Body of pancreas (tissue), 4 donors: ENCODE results near the gene HRH3.

Source experiments
- POLR2A ChIP-seq, 3 donors: fragments of 450-650 bp; IDR thresholded peaks; one replicate each; pipeline ENCODE4 v1.6.1; 2016; ENCODE audit warnings: antibody characterized with exemption in 3 of 3, mild to moderate bottlenecking in 2 of 3
- TF ChIP-seq, protein P1 (sequence below), 7 experiments: fragments of 450-650 bp in 4 of 7; fragments of 200-600 bp in 3 of 7; sonication (generic) in 3 of 7; IDR thresholded peaks; one replicate each; pipeline ENCODE4 v1.5.1; 2016 to 2019; ENCODE audit warnings: antibody characterized with exemption in 7 of 7

GRCh38 chr20:62212299-62212698 lies 7.8 kb downstream of the HRH3 start:
- TF ChIP-seq, protein P1, sequence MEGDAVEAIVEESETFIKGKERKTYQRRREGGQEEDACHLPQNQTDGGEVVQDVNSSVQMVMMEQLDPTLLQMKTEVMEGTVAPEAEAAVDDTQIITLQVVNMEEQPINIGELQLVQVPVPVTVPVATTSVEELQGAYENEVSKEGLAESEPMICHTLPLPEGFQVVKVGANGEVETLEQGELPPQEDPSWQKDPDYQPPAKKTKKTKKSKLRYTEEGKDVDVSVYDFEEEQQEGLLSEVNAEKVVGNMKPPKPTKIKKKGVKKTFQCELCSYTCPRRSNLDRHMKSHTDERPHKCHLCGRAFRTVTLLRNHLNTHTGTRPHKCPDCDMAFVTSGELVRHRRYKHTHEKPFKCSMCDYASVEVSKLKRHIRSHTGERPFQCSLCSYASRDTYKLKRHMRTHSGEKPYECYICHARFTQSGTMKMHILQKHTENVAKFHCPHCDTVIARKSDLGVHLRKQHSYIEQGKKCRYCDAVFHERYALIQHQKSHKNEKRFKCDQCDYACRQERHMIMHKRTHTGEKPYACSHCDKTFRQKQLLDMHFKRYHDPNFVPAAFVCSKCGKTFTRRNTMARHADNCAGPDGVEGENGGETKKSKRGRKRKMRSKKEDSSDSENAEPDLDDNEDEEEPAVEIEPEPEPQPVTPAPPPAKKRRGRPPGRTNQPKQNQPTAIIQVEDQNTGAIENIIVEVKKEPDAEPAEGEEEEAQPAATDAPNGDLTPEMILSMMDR (IDR thresholded peaks at IDR 0.05): no peak
- no peak for TF ChIP-seq POLR2A (IDR thresholded peaks at IDR 0.05)
